ENCODE data around the gene NELFCD. TPM values are rescaled to one million over a fixed set of nuclear protein-coding genes. Genes with fewer than 3 reads are reported as not detected.

The NELFCD gene, protein sequence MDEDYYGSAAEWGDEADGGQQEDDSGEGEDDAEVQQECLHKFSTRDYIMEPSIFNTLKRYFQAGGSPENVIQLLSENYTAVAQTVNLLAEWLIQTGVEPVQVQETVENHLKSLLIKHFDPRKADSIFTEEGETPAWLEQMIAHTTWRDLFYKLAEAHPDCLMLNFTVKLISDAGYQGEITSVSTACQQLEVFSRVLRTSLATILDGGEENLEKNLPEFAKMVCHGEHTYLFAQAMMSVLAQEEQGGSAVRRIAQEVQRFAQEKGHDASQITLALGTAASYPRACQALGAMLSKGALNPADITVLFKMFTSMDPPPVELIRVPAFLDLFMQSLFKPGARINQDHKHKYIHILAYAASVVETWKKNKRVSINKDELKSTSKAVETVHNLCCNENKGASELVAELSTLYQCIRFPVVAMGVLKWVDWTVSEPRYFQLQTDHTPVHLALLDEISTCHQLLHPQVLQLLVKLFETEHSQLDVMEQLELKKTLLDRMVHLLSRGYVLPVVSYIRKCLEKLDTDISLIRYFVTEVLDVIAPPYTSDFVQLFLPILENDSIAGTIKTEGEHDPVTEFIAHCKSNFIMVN
- 112 TPM for total RNA-seq (ENCODE audit: unreplicated experiment)
- long read RNA-seq, transcript NELFCD-213 (15 exons, 2,305 nt): major isoform, 84 of 118 reads
- long read RNA-seq, partial matches to known transcripts: 10 of 118 reads
- long read RNA-seq, other reads (novel, unspliced or antisense): 21 of 118 reads

DNA sequence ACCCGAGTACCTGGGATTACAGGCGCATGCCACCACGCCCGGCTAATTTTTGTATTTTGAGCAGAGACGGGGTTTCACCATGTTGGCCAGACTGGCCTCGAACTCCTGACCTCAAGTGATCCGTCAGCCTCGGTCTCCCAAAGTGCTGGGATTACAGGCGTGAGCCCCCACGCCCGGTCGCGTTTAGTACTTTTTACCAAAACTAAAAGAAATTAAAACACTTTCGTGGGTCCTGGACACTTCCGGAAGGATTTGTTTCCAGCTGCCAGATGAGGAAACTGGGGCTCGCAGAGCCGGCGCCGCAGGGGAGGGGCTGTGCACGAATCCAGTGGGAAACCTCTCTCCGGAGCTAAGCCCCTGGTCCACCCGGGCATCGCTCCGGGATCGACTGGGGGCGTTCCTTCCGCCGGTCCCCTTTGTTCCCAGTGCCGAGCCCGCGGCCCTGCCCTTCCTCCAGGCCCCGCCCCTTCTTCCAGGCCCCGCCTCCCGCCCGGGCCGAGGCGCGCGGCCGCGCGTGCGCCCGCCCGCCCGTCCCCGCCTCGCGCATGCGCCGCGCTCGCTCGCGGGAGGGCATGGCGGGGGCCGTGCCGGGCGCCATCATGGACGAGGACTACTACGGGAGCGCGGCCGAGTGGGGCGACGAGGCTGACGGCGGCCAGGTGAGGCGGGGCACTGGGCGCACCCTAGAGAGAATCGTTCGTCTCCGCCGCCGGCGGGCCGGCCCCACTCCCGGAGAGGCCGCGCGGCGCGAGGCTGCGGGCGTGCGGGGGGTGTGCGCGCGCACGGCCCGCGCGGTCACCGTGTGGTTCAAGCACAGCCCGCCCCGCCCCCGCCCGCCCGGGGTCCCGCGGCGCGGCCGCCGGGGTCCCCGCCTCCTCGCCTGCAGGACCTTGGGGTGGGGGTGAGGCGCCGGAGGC, at the start of gene NELFCD:
NELFCD (plus strand) TSS at position 546 of the 917 bp plus-strand sequence; CDS start at position 600, 54 bp downstream.
- H3K4me1 Mint-ChIP-seq (ENCODE audit: low read depth, unreplicated experiment): peaks cover 23% of the 10 kb centered on the region
- H3K27me3 Mint-ChIP-seq (ENCODE audit: unreplicated experiment): peaks cover 3% of the 10 kb centered on the region
- TF ChIP-seq, protein P1, sequence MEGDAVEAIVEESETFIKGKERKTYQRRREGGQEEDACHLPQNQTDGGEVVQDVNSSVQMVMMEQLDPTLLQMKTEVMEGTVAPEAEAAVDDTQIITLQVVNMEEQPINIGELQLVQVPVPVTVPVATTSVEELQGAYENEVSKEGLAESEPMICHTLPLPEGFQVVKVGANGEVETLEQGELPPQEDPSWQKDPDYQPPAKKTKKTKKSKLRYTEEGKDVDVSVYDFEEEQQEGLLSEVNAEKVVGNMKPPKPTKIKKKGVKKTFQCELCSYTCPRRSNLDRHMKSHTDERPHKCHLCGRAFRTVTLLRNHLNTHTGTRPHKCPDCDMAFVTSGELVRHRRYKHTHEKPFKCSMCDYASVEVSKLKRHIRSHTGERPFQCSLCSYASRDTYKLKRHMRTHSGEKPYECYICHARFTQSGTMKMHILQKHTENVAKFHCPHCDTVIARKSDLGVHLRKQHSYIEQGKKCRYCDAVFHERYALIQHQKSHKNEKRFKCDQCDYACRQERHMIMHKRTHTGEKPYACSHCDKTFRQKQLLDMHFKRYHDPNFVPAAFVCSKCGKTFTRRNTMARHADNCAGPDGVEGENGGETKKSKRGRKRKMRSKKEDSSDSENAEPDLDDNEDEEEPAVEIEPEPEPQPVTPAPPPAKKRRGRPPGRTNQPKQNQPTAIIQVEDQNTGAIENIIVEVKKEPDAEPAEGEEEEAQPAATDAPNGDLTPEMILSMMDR (IDR thresholded peaks at IDR 0.05; ENCODE audit: partially characterized antibody, unreplicated experiment): no peak
- DNase-seq: peak; percentile 94
- H3K4me3 Mint-ChIP-seq (ENCODE audit: unreplicated experiment): peak within 1 kb of the TSS; percentile 93
- H3K27ac Mint-ChIP-seq (ENCODE audit: unreplicated experiment): no peak within 1 kb of the TSS
- H3K9me3 Mint-ChIP-seq (ENCODE audit: unreplicated experiment): no peaks in the 10 kb centered on the region
- H3K36me3 Mint-ChIP-seq (ENCODE audit: unreplicated experiment): peaks cover 4% of the 10 kb centered on the region

DNA sequence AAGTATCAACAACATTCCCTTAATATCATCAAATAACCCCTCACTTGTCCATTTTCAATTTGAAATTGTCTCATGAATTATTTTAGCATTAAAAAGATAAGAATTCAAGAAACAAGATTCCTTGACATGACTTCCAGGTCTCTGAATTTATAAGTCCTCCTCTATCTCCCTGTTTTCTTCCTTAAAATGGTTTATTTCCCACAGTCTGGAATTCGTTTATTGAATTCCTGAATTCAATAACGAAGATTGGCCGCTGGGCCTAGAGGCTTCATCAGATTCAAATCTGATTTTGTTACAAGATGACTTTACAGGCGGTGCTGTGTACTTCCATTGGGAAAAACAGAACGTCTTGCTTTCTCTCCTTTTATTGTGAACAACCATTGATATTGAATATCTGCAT, 48.9 kb upstream of the NELFCD start:
- H3K27ac Mint-ChIP-seq (ENCODE audit: unreplicated experiment): no peak overlapping the region
- H3K4me3 Mint-ChIP-seq (ENCODE audit: unreplicated experiment): no peak overlapping the region
- TF ChIP-seq, protein P1 (IDR thresholded peaks at IDR 0.05; ENCODE audit: partially characterized antibody, unreplicated experiment): no peak
- DNase-seq: no peak
- peaks cover 7% of the 10 kb centered on the region for H3K36me3 Mint-ChIP-seq (ENCODE audit: unreplicated experiment)
- H3K4me1 Mint-ChIP-seq (ENCODE audit: low read depth, unreplicated experiment): no peaks in the 10 kb centered on the region
- peaks cover 2% of the 10 kb centered on the region for H3K9me3 Mint-ChIP-seq (ENCODE audit: unreplicated experiment)
- no peaks in the 10 kb centered on the region for H3K27me3 Mint-ChIP-seq (ENCODE audit: unreplicated experiment)

DNA sequence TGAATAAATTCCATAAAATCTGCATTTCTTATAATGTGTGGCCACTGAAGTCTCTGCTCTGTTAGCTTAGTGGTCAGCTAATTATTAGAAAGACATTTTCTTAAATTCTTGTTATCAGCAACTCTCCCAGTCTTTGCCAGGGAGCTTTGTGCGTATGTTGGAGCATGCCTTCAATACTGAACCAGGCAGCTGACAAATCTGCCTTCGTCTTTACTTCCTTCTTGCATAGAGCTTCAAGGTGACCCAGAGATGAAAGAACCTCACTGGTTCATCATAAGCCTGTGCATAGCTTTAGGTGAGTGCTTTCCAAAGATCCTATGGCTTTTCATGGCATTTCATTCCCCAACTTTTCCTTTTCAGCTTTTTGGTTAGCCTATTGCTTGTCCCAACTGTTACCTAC, 43.0 kb upstream of the NELFCD start:
- Mint-ChIP-seq H3K4me1 (ENCODE audit: low read depth, unreplicated experiment) (no peaks in the 10 kb centered on the region), H3K4me3 (ENCODE audit: unreplicated experiment) (no peak overlapping the region), H3K9me3 (ENCODE audit: unreplicated experiment) (peaks cover 1% of the 10 kb centered on the region), H3K27ac (ENCODE audit: unreplicated experiment) (no peak overlapping the region), H3K36me3 (ENCODE audit: unreplicated experiment) (peaks cover 7% of the 10 kb centered on the region), H3K27me3 (ENCODE audit: unreplicated experiment) (no peaks in the 10 kb centered on the region)
- TF ChIP-seq, protein P1 (IDR thresholded peaks at IDR 0.05; ENCODE audit: partially characterized antibody, unreplicated experiment): no peak
- no peak for DNase-seq

DNA sequence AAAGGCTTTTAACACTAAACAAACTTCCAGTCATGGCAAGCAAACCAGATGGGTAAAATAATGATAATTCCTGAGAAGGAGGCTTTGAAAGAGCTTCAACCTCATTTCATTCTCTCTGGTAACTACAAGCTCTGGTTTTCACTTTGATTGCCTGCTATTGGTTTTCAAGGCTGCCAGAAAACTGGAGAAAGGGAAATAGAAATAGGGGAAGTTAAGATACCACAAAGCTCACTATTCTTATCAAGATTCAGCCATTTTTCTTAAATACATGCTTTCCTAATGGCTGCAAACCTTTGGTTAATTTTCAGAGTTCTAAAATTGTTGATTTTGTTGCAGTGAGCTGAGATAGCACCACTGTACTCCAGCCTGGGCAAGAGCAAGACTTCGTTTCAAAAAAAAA, 42.5 kb upstream of the NELFCD start:
- Mint-ChIP-seq H3K27ac (ENCODE audit: unreplicated experiment) (no peak overlapping the region), H3K4me1 (ENCODE audit: low read depth, unreplicated experiment) (no peaks in the 10 kb centered on the region), H3K9me3 (ENCODE audit: unreplicated experiment) (peaks cover 1% of the 10 kb centered on the region), H3K27me3 (ENCODE audit: unreplicated experiment) (no peaks in the 10 kb centered on the region), H3K36me3 (ENCODE audit: unreplicated experiment) (peaks cover 7% of the 10 kb centered on the region), H3K4me3 (ENCODE audit: unreplicated experiment) (no peak overlapping the region)
- TF ChIP-seq, protein P1 (IDR thresholded peaks at IDR 0.05; ENCODE audit: partially characterized antibody, unreplicated experiment): no peak
- no peak for DNase-seq

Data from glutamatergic neuron (in vitro differentiated cells).